Activated CD4-positive, alpha-beta T cell treated with anti-CD3 and anti-CD28 coated beads, Interleukin-2, amount 50 U/mL, for 48 hours (primary cell): ENCODE data around the gene BRK1.
"Not testable (repeated sequence)": the region's sequence is repeated elsewhere in the genome, so short reads cannot be mapped to it uniquely, and the experiment has no call there.

Experiments used
- DNase-seq, 2 experiments: peaks; one replicate each; pipeline ENCODE4 v3.0.0-alpha.2; 2020

Gene BRK1

DNA sequence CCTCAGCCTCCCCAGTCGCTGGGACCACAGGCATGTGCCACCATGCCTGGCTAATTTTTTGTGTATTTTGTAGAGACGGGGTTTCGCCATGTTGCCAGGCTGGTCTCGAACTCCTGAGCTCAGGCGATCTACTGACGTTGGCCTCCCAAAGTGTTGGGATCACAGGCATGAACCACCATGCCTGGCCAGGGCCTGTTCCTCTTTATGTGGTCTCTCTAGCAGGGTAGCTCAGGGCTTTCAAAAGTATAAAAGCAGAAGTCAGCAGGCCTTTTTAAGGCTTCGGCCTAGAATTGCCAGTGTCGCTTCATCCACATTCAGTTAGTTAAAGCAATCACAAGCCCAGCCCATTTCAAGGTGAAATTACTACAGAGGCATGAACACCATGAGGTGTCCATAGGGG is 33.8 kb downstream of the BRK1 start:
- no peak for DNase-seq

GRCh38 chr3:10150987-10151386 is 35.5 kb downstream of the BRK1 start:
- no peak for DNase-seq

DNA sequence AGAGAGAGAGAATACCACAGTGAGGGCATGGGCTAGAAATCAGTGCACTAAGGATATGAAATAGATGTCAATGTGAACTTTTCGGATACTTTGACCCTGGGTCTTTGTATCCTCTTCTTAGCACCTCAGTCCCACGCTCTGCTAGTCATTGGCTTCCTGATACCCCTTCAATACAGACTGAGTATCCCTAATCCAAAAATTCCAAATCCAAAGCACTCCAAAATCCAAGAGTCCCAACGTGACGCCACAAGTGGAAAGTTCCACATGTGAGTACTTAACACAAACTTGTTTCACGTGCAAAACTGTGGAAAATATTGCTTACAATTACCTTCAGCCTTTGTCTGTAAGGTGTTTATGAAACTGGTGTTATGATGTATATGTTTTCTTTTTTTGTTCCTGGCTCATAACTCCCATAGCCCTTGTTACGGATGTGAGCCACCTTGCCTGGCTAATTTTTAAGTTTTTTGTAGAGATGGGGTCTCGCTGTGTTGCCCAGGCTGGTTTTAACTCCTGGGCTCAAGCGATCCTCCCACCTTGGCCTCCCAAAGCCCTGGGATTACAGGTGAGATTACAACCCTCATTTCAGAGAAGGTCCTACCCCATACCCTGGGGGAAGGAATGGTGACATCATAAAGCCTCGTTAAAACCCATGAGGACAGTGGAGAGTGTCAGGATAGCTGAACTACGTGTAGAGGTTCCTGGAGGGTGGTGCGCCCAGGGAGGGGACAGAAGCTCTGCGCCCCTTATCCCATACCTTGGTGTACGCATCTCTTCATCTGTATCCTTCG is 39.1 kb downstream of the BRK1 start:
- DNase-seq, result no peak

DNA sequence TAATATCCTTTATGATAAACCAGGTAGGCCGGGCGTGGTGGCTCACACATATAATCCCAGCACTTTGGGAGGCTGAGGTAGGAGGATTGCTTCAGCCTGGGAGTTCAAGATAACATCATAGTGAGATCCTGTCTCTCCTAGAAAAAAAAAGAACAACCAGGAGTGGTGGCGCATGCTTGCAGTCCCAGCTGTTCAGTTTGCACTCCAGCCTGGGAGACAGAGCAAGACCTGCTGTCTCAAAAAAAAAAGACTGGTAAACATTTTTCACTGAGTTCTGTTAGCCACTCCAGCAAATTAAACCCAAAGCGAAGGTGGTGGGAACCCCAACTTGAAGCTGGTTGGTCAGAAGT is 39.6 kb downstream of the BRK1 start:
- no peak for DNase-seq

DNA sequence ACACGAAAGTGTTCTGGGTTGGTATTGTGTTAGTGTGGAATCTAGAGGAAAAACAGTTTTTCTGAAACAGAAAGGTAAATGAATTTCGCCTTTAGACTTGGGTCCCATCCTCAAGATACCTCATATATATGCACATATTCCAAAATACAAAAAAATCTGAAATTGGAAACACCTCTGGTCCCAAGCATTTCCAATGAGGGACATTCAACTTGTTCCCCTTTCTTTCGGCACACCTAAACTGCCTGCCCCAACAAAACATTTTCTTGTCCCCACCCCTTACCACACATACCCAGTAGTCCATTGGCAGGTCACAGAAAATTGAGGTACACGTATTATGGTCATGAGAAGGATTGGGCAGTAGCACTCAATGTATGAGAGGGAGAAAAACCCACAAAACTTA is 40.2 kb downstream of the BRK1 start:
- no peak for DNase-seq

- no peak for DNase-seq
These were observed 41.6 kb downstream of the BRK1 start for GRCh38 chr3:10157031-10157430.

DNA sequence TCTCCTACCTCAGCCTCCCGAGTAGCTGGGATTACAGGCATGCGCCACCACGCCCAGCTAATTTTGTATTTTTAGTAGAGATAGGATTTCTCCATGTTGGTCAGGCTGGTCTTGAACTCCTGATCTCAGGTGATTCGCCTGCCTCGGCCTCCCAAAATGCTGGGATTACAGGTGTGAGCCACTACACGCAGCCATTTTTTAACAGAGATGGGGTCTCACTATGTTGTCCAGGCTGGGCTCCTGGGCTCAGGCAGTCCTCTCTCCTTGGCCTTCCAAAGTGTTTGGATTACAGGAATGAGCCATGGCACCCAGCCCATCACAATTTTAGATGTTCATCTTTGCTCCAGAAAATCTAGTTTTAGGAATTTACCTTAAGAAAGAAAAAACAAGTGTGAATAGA is 43.1 kb downstream of the BRK1 start:
- DNase-seq, result not testable (repeated sequence)

GRCh38 chr3:10160346-10160745 is 44.9 kb downstream of the BRK1 start:
- DNase-seq, result no peak

GRCh38 chr3:10160925-10161324 is 45.5 kb downstream of the BRK1 start:
- no peak for DNase-seq

DNA sequence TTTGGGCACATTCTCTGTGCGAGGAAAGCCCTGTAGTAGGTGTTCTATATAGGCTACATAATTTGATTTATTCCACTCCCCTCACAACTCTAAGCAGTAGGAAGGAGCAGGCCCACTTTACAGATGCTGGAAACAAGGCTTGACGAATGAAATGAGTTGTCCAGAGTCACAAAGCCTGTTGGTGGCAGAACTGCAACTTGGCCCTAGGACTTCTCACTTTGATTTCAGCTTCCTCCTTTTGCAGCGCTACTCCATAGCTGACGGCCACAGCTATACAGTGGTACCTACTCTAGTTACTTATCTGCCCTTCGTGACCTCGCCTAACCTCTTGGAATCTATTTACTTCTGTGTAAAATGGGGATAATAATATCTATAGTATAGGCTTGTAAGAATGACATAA is 46.7 kb downstream of the BRK1 start:
- DNase-seq, result no peak

- not testable (repeated sequence) for DNase-seq
These were observed 48.7 kb downstream of the BRK1 start for GRCh38 chr3:10164201-10164545.

- DNase-seq, result peak; percentile 72 to 74
These were observed 49.3 kb downstream of the BRK1 start, which contains the start of gene IRAK2 for GRCh38 chr3:10164546-10165393. IRAK2 (plus strand) TSS chr3:10164919; CDS start chr3:10164955, 36 bp downstream.

DNA sequence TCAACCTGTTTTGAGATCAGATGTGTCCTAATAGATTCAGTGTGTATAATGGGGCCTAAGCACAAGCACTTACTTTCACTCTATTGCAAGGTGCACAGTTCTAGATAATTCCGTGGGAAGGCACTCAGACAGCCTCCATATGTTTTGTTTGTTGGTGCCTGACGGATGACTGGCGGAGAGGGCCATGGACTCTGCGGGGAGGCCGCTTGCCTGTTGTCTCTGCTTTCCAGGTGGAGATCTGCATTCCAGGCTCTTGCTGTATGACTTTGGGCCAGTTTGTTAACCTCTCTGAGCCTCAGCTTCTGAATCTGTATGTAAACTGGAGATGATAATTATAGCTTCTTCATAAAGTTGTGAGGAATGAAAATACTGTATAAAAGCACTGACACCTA is 50.7 kb downstream of the BRK1 start:
- no peak for DNase-seq

GRCh38 chr3:10169000-10169496 is 53.6 kb downstream of the BRK1 start:
- no peak for DNase-seq

DNA sequence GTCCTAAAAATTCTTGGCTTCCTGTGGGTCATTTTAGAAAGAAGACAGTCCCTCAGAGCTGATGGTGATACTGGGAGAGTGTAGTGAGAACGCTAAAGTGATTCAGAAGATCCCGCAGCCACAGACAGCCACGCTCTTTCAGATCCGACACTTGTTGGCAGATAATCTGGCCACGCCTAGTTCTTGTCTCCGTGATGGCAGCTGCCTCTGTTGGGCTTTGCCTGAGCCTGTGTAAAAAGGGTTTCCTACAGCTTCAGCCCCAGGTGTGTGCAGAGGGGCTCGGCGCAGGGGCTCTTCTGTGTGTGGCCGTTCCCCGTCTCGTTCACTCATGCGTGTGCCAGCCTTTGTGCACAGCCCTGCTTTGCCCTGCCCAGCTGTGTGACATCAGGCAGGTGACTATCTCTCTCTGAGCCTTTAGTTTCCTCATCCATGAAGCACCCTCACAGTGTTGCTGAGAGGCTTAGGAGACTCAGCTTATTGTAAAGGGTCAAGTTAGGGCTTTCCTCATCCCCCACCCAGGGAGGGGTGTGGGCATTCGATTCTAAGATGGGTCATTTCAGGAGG is 55.5 kb downstream of the BRK1 start:
- DNase-seq, result no peak

DNA sequence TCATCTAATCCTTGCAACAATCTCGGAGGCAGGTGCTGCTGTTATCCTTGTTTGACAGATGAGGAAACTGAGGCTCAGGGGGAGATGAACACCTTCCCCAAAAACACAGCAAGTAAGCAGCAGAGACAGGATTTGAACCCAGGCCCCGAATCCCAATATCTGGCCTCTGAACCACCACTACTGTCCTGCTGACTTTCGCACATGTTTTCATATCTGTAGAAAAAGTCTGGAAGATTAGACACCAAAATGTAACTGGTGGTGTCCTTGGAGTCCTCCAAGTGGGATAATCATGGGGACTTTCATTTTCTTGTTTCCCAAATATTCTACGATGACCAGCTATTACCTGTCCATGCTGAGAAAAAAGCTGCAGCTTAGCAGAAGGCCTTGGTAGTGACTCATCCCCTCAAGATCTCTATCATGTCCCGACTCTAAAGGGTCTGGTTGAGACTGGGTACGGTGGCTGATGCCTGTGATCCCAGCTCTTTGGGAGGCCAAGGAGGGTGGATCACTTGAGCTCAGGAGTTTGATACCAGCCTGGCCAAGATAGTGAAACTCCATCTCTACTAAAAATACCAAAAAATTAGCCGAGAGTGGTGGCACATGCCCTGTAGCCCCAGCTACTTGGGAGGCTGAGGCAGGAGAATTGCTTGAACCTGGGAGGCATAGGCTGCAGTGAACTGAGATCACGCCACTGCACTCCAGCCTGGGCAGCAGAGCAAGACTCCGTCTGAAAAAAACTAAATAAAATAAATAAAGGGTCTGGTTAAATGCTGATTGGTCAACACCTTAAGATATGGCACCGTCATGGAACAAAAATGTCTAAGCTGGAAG is 57.8 kb downstream of the BRK1 start:
- DNase-seq, result no peak

DNA sequence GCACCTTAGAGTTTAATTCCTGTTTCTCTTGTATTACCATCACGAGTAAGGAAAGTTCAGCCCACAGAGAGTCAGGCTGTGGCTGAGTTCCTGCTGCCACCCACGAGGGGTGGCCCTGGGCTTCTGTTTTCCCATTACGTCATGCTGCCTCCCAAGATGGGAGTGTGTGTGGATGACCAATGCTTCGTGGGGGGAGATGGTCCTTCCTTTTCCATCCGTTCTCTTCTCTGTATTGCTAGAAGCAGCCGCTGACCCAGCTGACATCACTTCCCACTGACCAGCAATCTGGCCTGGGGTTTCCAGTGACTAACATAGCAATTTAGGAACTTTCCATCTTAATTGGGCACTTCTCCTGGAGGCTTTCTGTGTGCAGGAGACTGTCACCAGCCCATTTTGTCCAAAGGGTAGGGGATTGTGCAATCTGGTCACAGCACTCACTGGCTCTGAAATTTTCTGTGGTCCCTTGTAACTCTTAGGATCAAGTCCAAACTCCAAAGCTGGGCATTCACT is 58.5 kb downstream of the BRK1 start:
- DNase-seq, result peak in 1 of 2 experiments; percentile 35

GRCh38 chr3:10175334-10175733 is 59.9 kb downstream of the BRK1 start:
- DNase-seq, result not testable (repeated sequence)

- not testable (repeated sequence) for DNase-seq
These were observed 60.7 kb downstream of the BRK1 start for GRCh38 chr3:10176150-10176549.
